Caco-2 (cell line): ENCODE results near the gene AKAP6. TPM values are rescaled to one million over a fixed set of nuclear protein-coding genes. Genes with fewer than 3 reads are reported as not detected.
A peak's percentile ranks its signal among the peaks of the same experiment; 100 is the strongest.

Experiments used
- BruUV-seq: library from RNA; stranded (reverse); fragments of 400-500 nt; replicated peaks from 2 replicates; lab custom pipeline; 2021; lab: Mats Ljungman, UMichigan
- CTCF ChIA-PET: fragments of 300-600 bp; sonication (Branson Sonifier 250); formaldehyde crosslinking; loops from one replicate; lab custom pipeline; 2022; ENCODE audit warnings: antibody characterized with exemption; lab: Charles Lee
- POLR2A ChIA-PET: fragments of 300-600 bp; sonication (Branson Sonifier 250); formaldehyde crosslinking; loops from one replicate; lab custom pipeline; 2022; ENCODE audit warnings: antibody characterized with exemption; lab: Charles Lee
- DNase-seq, 2 experiments: peaks; one replicate each; pipeline versions ENCODE4 v3.0.0 to v3.0.0-alpha.2; 2020 to 2022
- H3K27me3 ChIP-seq: replicated peaks from 2 replicates; pipeline ENCODE4 v1.6.0; 2011; ENCODE audit warnings: low read length; ENCODE audit not compliant: control insufficient read depth, insufficient read depth
- H3K36me3 ChIP-seq: 2 replicates; pipeline ENCODE4 v1.5.1; 2011; ENCODE audit warnings: low read length; ENCODE audit not compliant: control insufficient read depth, insufficient read depth
- H3K4me1 ChIP-seq: fragments of 250-450 bp; sonication (Bioruptor Pico); 2 replicates; pipeline ENCODE4 v1.5.1; 2020; ENCODE audit warnings: mild to moderate bottlenecking
- H3K4me3 ChIP-seq: 2 replicates; pipeline ENCODE4 v1.5.1; 2011; ENCODE audit warnings: low read depth, mild to moderate bottlenecking, control low read depth, low read length
- H3K9me3 ChIP-seq: fragments of 250-450 bp; sonication (Bioruptor Pico); 2 replicates; pipeline ENCODE4 v1.5.1; 2020; ENCODE audit warnings: mild to moderate bottlenecking, moderate library complexity
- H3K27ac Mint-ChIP-seq: one replicate; pipeline ENCODE4 v1.8.0; 2022; ENCODE audit warnings: mixed read lengths; ENCODE audit not compliant: unreplicated experiment
- H3K27me3 Mint-ChIP-seq: one replicate; pipeline ENCODE4 v1.8.0; 2022; ENCODE audit warnings: mixed read lengths; ENCODE audit not compliant: insufficient read depth, unreplicated experiment
- H3K36me3 Mint-ChIP-seq: one replicate; pipeline ENCODE4 v1.8.0; 2022; ENCODE audit warnings: mild to moderate bottlenecking, mixed read lengths; ENCODE audit not compliant: insufficient read depth, unreplicated experiment
- H3K4me1 Mint-ChIP-seq: one replicate; pipeline ENCODE4 v1.8.0; 2022; ENCODE audit warnings: low read depth, mixed read lengths; ENCODE audit not compliant: unreplicated experiment
- H3K4me3 Mint-ChIP-seq: one replicate; pipeline ENCODE4 v1.8.0; 2022; ENCODE audit warnings: mild to moderate bottlenecking, moderate library complexity, mixed read lengths; ENCODE audit not compliant: unreplicated experiment
- H3K9me3 Mint-ChIP-seq: one replicate; pipeline ENCODE4 v1.8.0; 2022; ENCODE audit warnings: mixed read lengths; ENCODE audit not compliant: unreplicated experiment
- CTCF ChIP-seq, 2 experiments: fragments of 200-600 bp in 1 of 2; IDR thresholded peaks; 1 replicate in 1 of 2; 2 replicates in 1 of 2; pipeline versions ENCODE4 v1.5.1 to v1.8.0; 2011 to 2022; ENCODE audit warnings: antibody characterized with exemption in 1 of 2, control low read depth in 1 of 2, inconsistent platforms in 1 of 2, low read depth in 1 of 2, low read length in 1 of 2, mild to moderate bottlenecking in 1 of 2, moderate library complexity in 1 of 2; ENCODE audit not compliant: insufficient read depth in 1 of 2, severe bottlenecking in 1 of 2, unreplicated experiment in 1 of 2
- intact Hi-C: fragments of 100-400 bp; cut with micrococcal nuclease; formaldehyde crosslinking; loops from one replicate; pipeline ENCODE4 v1.10.0; 2022; ENCODE audit not compliant: unreplicated experiment
- total RNA-seq: library from RNA; stranded (reverse); gene quantifications from 2 replicates; pipeline ENCODE4 v1.2.3, GENCODE V29; 2022

Gene AKAP6
- total RNA-seq, 1 experiment from 2014 or later, result 3.0 TPM

- CTCF ChIA-PET, result no interaction called here
- no peaks in the 10 kb centered on the region for H3K36me3 ChIP-seq
- TF ChIP-seq CTCF (IDR thresholded peaks at IDR 0.05; ENCODE audit: insufficient read depth in 1 of 2, low read depth in 1 of 2, low read length in 1 of 2, severe bottlenecking in 1 of 2, unreplicated experiment in 1 of 2), result no peak
- Mint-ChIP-seq H3K4me1 (peaks cover 14% of the 10 kb centered on the region), H3K4me3 (no peak overlapping the region), H3K9me3 (no peaks in the 10 kb centered on the region), H3K36me3 (no peaks in the 10 kb centered on the region), H3K27ac (no peak overlapping the region), H3K27me3 (no peaks in the 10 kb centered on the region)
- intact Hi-C loops, result loop anchor here (2.0 kb wide), 1 partner anchor 34 kb away; no protein-coding TSS in a partner anchor
- DNase-seq, result peak in 1 of 2 experiments; percentile 22
- H3K9me3 ChIP-seq, result no peaks in the 10 kb centered on the region
- no peaks in the 10 kb centered on the region for H3K27me3 ChIP-seq
- BruUV-seq, result no TSS peak
- H3K4me1 ChIP-seq, result peaks cover 16% of the 10 kb centered on the region
- H3K4me3 ChIP-seq, result no peak overlapping the region
- POLR2A ChIA-PET, result interaction anchor here (0.6 kb wide), 1 partner anchor 219 kb away, joined by 3 read pairs; no protein-coding TSS in a partner anchor
These were observed 3.6 kb downstream of the AKAP6 start for GRCh38 chr14:32332415-32333316.

DNA sequence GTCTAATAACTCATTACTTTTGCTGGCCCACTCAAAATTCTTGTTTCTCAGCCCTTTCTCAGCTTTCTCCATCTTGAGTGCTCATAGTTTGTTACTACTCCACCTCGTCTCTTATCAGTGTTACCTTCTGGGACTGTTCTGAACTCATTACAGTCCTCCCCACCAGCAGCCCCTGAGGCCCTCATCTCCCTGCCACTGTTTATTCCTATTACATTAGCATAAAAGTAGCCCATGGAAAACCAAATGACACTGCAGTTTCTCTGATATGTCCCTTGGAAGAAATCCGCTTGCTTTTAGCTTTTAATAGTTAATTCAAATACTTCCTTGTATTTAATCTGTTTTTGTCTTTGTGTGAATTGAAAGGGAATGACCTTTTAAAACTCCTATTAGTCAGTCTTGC is 7.6 kb downstream of the AKAP6 start:
- Mint-ChIP-seq H3K4me3 (no peak overlapping the region), H3K4me1 (peaks cover 5% of the 10 kb centered on the region), H3K27ac (no peak overlapping the region), H3K27me3 (no peaks in the 10 kb centered on the region), H3K36me3 (no peaks in the 10 kb centered on the region), H3K9me3 (no peaks in the 10 kb centered on the region)
- Histone ChIP-seq H3K36me3 (no peaks in the 10 kb centered on the region), H3K4me1 (peaks cover 15% of the 10 kb centered on the region), H3K4me3 (no peak overlapping the region), H3K9me3 (no peaks in the 10 kb centered on the region), H3K27me3 (no peaks in the 10 kb centered on the region)
- no peak for TF ChIP-seq CTCF (IDR thresholded peaks at IDR 0.05; ENCODE audit: insufficient read depth in 1 of 2, low read depth in 1 of 2, low read length in 1 of 2, severe bottlenecking in 1 of 2, unreplicated experiment in 1 of 2)
- DNase-seq, result no peak
- ChIA-PET POLR2A (no interaction called here), CTCF (no interaction called here)
- intact Hi-C loops, result no loop called here
- no TSS peak for BruUV-seq

DNA sequence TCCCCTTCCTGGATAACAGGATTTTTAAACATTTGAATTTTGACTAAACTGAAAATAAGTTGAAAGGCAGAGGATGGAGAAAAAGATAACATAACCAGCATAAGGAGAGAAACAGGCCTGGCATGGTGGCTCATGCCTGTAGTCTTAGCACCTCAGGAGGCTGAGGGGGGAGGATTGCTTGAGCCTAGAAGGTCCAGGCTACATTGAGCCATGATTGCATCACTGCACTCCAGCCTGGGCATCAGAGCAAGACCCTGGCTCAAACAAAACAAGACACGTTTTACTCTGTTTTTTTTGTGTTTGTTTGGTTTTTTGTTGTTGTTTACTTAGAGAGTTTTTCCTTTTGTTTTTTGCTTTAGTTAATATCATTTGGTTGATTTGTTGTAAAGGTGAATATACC is 8.7 kb downstream of the AKAP6 start:
- Histone ChIP-seq H3K9me3 (no peaks in the 10 kb centered on the region), H3K4me3 (no peak overlapping the region), H3K36me3 (no peaks in the 10 kb centered on the region), H3K27me3 (no peaks in the 10 kb centered on the region), H3K4me1 (peaks cover 7% of the 10 kb centered on the region)
- POLR2A ChIA-PET, result no interaction called here
- Mint-ChIP-seq H3K4me3 (no peak overlapping the region), H3K27ac (no peak overlapping the region), H3K4me1 (peaks cover 5% of the 10 kb centered on the region), H3K9me3 (no peaks in the 10 kb centered on the region), H3K27me3 (no peaks in the 10 kb centered on the region), H3K36me3 (no peaks in the 10 kb centered on the region)
- CTCF ChIA-PET, result no interaction called here
- no peak for TF ChIP-seq CTCF (IDR thresholded peaks at IDR 0.05; ENCODE audit: insufficient read depth in 1 of 2, low read depth in 1 of 2, low read length in 1 of 2, severe bottlenecking in 1 of 2, unreplicated experiment in 1 of 2)
- DNase-seq, result no peak
- BruUV-seq, result no TSS peak
- intact Hi-C loops, result no loop called here
